Measurements from ENCODE around the gene RRAS. TPM values are rescaled to one million over a fixed set of nuclear protein-coding genes. Genes with fewer than 3 reads are reported as not detected.

The RRAS gene
- total RNA-seq, 2 experiments from 2014 or later = 12.2 to 14.4 TPM

DNA sequence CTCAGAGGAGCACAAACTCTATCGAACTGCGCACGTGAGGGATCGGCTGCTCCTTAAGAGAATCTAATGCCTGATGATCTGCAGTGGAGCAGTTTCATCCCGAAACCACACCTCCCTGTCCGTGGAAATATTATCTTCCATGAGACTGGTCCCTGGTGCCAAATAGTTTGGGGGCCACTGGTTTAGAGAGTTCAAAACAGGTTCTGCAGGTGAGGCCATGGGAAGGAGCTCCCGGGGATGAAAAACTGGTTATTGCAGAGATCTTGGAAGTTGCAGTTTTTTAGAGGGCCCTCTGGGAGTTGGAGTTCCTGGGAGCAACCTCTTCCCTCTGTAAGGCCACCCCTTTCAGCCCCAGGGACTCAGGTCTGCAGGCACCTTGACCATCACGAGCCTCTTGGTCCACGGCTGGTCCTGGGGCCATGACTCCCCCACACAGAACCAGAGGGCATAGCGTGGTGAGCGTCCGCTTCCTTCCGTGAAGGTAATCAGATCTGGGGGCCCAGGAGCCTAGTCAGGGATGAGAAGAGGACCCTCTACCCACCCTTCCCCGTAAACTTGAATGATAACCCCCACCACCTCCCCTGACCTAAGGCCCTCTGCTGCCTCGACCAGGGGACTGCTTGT lies 20.5 kb upstream of the RRAS start:
- no peak overlapping the region for H3K27ac Mint-ChIP-seq
- H3K9me3 Mint-ChIP-seq = no peaks in the 10 kb centered on the region
- H3K36me3 Mint-ChIP-seq = peaks cover 33% of the 10 kb centered on the region
- H3K4me3 Mint-ChIP-seq = no peak overlapping the region
- peaks cover 21% of the 10 kb centered on the region for H3K4me1 Mint-ChIP-seq (ENCODE audit: low read depth)
- CTCF ChIA-PET = interaction anchor here (1.2 to 2.5 kb wide), 3 partner anchors 11 to 24 kb away, joined by 3 to 14 read pairs (median 4); no protein-coding TSS in a partner anchor
- DNase-seq = no peak
- POLR2A ChIA-PET = interaction anchor here (0.9 kb wide), 1 partner anchor 16 kb away, joined by 3 read pairs; no protein-coding TSS in a partner anchor
- intact Hi-C loops (cut with micrococcal nuclease) = no loop called here
- no peaks in the 10 kb centered on the region for H3K27me3 Mint-ChIP-seq

- CTCF ChIA-PET = interaction anchor here (1.2 to 2.2 kb wide), 2 partner anchors 13 to 20 kb away, joined by 4 to 5 read pairs; no protein-coding TSS in a partner anchor
- Mint-ChIP-seq H3K27me3 (no peaks in the 10 kb centered on the region), H3K36me3 (peaks cover 37% of the 10 kb centered on the region), H3K4me3 (no peak overlapping the region), H3K4me1 (ENCODE audit: low read depth) (peaks cover 17% of the 10 kb centered on the region), H3K9me3 (no peaks in the 10 kb centered on the region), H3K27ac (no peak overlapping the region)
- DNase-seq = no peak
- POLR2A ChIA-PET = no interaction called here
- intact Hi-C loops (cut with micrococcal nuclease) = no loop called here
Observed at GRCh38 chr19:49658566-49659442, 18.9 kb upstream of the RRAS start.

DNA sequence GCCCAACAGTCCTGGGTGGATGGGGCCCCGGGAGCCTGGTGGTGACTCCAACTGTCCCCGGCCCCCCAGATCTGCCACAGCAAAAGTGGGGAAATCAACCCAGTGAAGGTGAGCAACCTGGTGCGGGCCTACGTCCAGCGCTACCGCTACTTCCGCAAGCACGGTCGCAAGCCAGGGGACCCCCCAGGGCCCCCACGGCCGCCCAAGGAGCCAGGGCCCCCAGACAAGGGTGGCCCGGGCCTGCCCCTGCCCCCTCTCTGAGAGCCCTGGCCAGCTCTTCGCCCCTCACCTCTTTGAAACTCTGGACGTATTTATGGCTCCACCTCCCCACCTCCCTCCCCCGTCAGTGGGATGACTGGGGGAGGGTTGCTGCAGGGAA lies 18.2 kb upstream of the RRAS start:
- no peaks in the 10 kb centered on the region for H3K9me3 Mint-ChIP-seq
- peaks cover 10% of the 10 kb centered on the region for H3K4me1 Mint-ChIP-seq (ENCODE audit: low read depth)
- intact Hi-C loops (cut with micrococcal nuclease) = no loop called here
- CTCF ChIA-PET = interaction anchor here (2.2 kb wide), 1 partner anchor 21 kb away, joined by 5 read pairs; no protein-coding TSS in a partner anchor
- H3K36me3 Mint-ChIP-seq = peaks cover 37% of the 10 kb centered on the region
- DNase-seq = no peak
- POLR2A ChIA-PET = no interaction called here
- no peaks in the 10 kb centered on the region for H3K27me3 Mint-ChIP-seq
- H3K27ac Mint-ChIP-seq = no peak overlapping the region
- H3K4me3 Mint-ChIP-seq = no peak overlapping the region

GRCh38 chr19:49657493-49658138 lies 17.7 kb upstream of the RRAS start:
- peaks cover 5% of the 10 kb centered on the region for H3K4me1 Mint-ChIP-seq (ENCODE audit: low read depth)
- peaks cover 35% of the 10 kb centered on the region for H3K36me3 Mint-ChIP-seq
- no peak overlapping the region for H3K4me3 Mint-ChIP-seq
- intact Hi-C loops (cut with micrococcal nuclease) = no loop called here
- H3K9me3 Mint-ChIP-seq = no peaks in the 10 kb centered on the region
- ChIA-PET POLR2A (no interaction called here), CTCF (interaction anchor here (2.2 to 2.5 kb wide), 2 partner anchors 15 to 21 kb away, joined by 5 to 13 read pairs; no protein-coding TSS in a partner anchor)
- H3K27me3 Mint-ChIP-seq = no peaks in the 10 kb centered on the region
- no peak for DNase-seq
- H3K27ac Mint-ChIP-seq = no peak overlapping the region

- Mint-ChIP-seq H3K27ac (no peak overlapping the region), H3K4me1 (ENCODE audit: low read depth) (peaks cover 3% of the 10 kb centered on the region), H3K4me3 (no peak overlapping the region), H3K36me3 (peaks cover 32% of the 10 kb centered on the region), H3K9me3 (no peaks in the 10 kb centered on the region), H3K27me3 (no peaks in the 10 kb centered on the region)
- CTCF ChIA-PET = interaction anchor here (1.5 to 2.5 kb wide), 3 partner anchors 16 to 24 kb away, joined by 4 to 13 read pairs (median 5); no protein-coding TSS in a partner anchor
- intact Hi-C loops (cut with micrococcal nuclease) = no loop called here
- POLR2A ChIA-PET = interaction anchor here (1.3 to 1.7 kb wide), 2 partner anchors 8 to 20 kb away, joined by 3 to 5 read pairs; no protein-coding TSS in a partner anchor
- DNase-seq = no peak
Observed at GRCh38 chr19:49656456-49657109, 16.6 kb upstream of the RRAS start.

DNA sequence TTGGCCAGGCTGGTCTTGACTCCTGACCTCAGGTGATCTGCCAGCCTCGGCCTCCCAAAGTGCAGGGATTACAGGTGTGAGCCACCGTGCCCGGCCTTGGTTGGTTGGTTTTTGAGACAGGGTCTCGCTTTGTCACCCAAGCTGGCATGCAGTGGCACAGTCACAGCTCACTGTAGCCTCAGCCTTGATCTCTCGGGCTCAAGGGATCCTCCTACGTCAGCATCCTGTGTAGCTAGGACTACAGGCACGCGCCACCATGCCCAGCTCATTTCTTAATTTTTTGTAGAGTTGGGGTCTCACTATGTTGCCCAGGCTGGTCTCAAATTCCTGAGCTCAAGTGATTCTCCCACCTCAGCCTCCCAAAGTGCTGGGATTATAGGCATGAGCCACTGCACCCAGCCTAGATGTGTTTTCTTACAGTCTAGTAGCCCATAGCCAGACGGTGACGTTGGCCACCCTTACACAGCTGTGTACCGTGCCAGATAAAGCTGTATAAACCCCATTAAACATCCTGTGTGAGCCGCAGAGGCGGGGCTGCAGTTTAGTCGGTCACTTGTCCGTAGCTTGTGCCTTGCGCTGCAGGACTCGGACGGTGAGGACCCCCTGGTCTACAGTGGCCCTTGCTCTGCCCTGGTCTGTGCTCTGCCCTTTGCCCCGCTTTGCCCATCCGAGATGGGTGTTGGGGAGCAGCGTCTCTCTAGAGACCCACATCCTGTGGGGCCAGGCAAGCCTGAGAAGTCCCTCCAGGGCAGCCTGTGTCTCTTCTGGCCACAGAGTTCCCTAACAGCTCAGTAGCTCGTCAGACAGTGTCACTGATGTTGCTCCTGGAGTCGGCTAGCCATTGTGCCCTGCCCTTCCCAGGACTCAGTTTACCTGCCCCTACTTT lies 15.9 kb upstream of the RRAS start:
- CTCF ChIA-PET = interaction anchor here (0.8 to 2.5 kb wide), 4 partner anchors 12 to 86 kb away, joined by 3 to 13 read pairs (median 4); no protein-coding TSS in a partner anchor
- intact Hi-C loops (cut with micrococcal nuclease) = no loop called here
- Mint-ChIP-seq H3K36me3 (peaks cover 33% of the 10 kb centered on the region), H3K4me1 (ENCODE audit: low read depth) (peaks cover 3% of the 10 kb centered on the region), H3K27me3 (no peaks in the 10 kb centered on the region), H3K27ac (no peak overlapping the region), H3K9me3 (no peaks in the 10 kb centered on the region), H3K4me3 (no peak overlapping the region)
- POLR2A ChIA-PET = interaction anchor here (0.5 to 1.7 kb wide), 5 partner anchors 8 to 704 kb away, joined by 3 to 6 read pairs (median 3); no protein-coding TSS in a partner anchor
- no peak for DNase-seq

DNA sequence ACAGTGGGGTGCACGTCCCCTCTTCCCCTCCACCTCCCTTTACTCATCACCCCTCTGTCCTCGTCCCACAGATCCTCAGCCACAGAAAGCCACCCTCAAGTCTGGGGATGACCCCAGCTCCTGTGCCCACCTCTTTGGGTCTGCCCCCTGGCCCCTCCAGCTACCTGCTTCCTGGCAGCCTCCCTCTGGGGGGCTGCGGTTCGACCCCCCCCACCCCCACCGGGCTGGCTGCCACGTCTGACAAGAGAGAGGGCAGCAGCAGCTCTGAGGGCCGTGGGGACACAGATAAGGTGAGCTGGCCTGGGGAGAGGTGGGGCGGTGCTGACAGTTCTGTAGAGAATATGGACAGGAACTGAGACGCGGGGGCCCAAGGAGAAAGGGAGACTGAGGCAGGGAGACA lies 14.6 kb upstream of the RRAS start:
- Mint-ChIP-seq H3K4me1 (ENCODE audit: low read depth) (peaks cover 3% of the 10 kb centered on the region), H3K4me3 (no peak overlapping the region), H3K36me3 (peaks cover 30% of the 10 kb centered on the region), H3K27ac (no peak overlapping the region), H3K27me3 (no peaks in the 10 kb centered on the region), H3K9me3 (no peaks in the 10 kb centered on the region)
- DNase-seq = no peak
- CTCF ChIA-PET = interaction anchor here (2.0 kb wide), 1 partner anchor 13 kb away, joined by 5 read pairs; no protein-coding TSS in a partner anchor
- POLR2A ChIA-PET = interaction anchor here (1.7 kb wide), 1 partner anchor 10 kb away, joined by 5 read pairs; no protein-coding TSS in a partner anchor
- intact Hi-C loops (cut with micrococcal nuclease) = no loop called here

GRCh38 chr19:49653466-49653806 lies 13.5 kb upstream of the RRAS start:
- Mint-ChIP-seq H3K36me3 (peaks cover 27% of the 10 kb centered on the region), H3K4me3 (no peak overlapping the region), H3K27ac (no peak overlapping the region), H3K9me3 (no peaks in the 10 kb centered on the region), H3K27me3 (no peaks in the 10 kb centered on the region), H3K4me1 (ENCODE audit: low read depth) (no peaks in the 10 kb centered on the region)
- no peak for DNase-seq
- intact Hi-C loops (cut with micrococcal nuclease) = no loop called here
- ChIA-PET CTCF (no interaction called here), POLR2A (no interaction called here)

GRCh38 chr19:49652551-49653465 lies 12.9 kb upstream of the RRAS start:
- H3K27me3 Mint-ChIP-seq = no peaks in the 10 kb centered on the region
- H3K9me3 Mint-ChIP-seq = no peaks in the 10 kb centered on the region
- H3K4me3 Mint-ChIP-seq = no peak overlapping the region
- peaks cover 26% of the 10 kb centered on the region for H3K36me3 Mint-ChIP-seq
- H3K4me1 Mint-ChIP-seq (ENCODE audit: low read depth) = no peaks in the 10 kb centered on the region
- H3K27ac Mint-ChIP-seq = no peak overlapping the region
- no peak for DNase-seq
- intact Hi-C loops (cut with micrococcal nuclease) = no loop called here
- ChIA-PET POLR2A (no interaction called here), CTCF (no interaction called here)

DNA sequence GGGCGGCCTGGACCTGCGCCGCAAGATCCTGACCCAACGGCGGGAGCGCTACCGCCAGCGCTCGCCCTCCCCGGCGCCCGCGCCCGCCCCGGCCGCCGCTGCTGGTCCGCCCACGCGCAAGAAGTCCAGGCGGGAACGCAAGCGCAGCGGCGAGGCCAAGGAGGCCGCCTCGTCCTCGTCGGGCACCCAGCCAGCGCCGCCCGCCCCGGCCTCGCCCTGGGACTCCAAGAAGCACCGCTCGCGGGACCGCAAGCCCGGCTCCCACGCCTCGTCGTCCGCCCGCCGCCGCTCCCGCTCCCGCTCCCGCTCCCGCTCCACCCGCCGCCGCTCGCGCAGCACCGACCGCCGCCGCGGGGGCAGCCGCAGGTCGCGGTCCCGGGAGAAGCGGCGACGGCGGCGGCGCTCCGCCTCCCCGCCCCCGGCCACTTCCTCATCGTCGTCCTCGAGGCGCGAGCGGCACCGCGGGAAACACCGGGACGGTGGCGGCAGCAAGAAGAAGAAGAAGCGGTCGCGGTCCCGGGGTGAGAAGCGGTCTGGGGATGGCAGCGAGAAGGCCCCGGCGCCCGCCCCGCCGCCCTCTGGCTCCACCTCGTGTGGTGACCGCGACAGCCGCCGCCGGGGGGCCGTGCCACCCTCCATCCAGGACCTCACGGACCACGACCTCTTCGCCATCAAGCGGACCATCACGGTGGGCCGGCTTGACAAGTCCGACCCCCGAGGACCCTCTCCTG lies 12.0 kb upstream of the RRAS start:
- Mint-ChIP-seq H3K27ac (no peak overlapping the region), H3K4me3 (no peak overlapping the region), H3K36me3 (peaks cover 22% of the 10 kb centered on the region), H3K9me3 (no peaks in the 10 kb centered on the region), H3K4me1 (ENCODE audit: low read depth) (peaks cover 2% of the 10 kb centered on the region), H3K27me3 (no peaks in the 10 kb centered on the region)
- POLR2A ChIA-PET = no interaction called here
- intact Hi-C loops (cut with micrococcal nuclease) = no loop called here
- no peak for DNase-seq
- CTCF ChIA-PET = no interaction called here

Data from activated CD4-positive, alpha-beta memory T cell treated with anti-CD3 and anti-CD28 coated beads for 36 hours (primary cell).